ENCODE measurements around the gene LYST.

LYST gene

GRCh38 chr1:235722858-235723257 lies 143.8 kb downstream of the LYST start:
- Histone ChIP-seq H3K27ac (ENCODE audit: low read length) (no peak overlapping the region), H3K4me1 (ENCODE audit: control insufficient read depth, insufficient read depth, low read length) (no peaks in the 10 kb centered on the region), H3K9me3 (ENCODE audit: control insufficient read depth, insufficient read depth, low read length) (no peaks in the 10 kb centered on the region), H3K4me3 (ENCODE audit: low read length) (no peak overlapping the region), H3K27me3 (ENCODE audit: control insufficient read depth, insufficient read depth, low read length) (no peaks in the 10 kb centered on the region), H3K36me3 (ENCODE audit: control insufficient read depth, insufficient read depth, low read length) (no peaks in the 10 kb centered on the region)
- WGBS (ENCODE audit: insufficient coverage, insufficient read length), result 100% methylated on average over 1 of the region's 2 CpGs
- no peak for DNase-seq (ENCODE audit: low read depth, low spot score)

DNA sequence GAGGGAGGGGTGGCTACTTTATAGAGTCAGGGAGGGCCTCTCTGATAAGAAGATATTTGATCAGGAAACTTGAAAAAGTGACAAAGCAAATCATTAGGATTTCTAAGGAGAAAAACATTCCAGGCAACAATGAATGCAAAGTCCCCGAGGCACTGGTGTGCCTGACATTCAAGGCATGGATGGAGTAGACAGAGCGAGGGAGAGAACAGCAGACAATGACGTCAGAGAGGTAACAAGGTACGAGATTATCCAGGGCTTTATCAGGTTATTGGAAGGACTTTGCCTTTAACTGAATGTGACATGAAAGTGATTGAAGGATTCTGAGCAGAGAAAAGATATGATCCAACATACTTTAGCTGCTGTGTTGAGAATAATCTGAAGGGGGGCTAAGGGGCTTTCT lies 144.7 kb downstream of the LYST start:
- Histone ChIP-seq H3K9me3 (ENCODE audit: control insufficient read depth, insufficient read depth, low read length) (no peaks in the 10 kb centered on the region), H3K27ac (ENCODE audit: low read length) (no peak overlapping the region), H3K4me1 (ENCODE audit: control insufficient read depth, insufficient read depth, low read length) (no peaks in the 10 kb centered on the region), H3K4me3 (ENCODE audit: low read length) (no peak overlapping the region), H3K27me3 (ENCODE audit: control insufficient read depth, insufficient read depth, low read length) (no peaks in the 10 kb centered on the region), H3K36me3 (ENCODE audit: control insufficient read depth, insufficient read depth, low read length) (no peaks in the 10 kb centered on the region)
- WGBS (ENCODE audit: insufficient coverage, insufficient read length), result no CpG with 5 or more reads among the region's 4 CpGs
- DNase-seq (ENCODE audit: low read depth, low spot score), result no peak

- no peaks in the 10 kb centered on the region for H3K9me3 ChIP-seq (ENCODE audit: control insufficient read depth, insufficient read depth, low read length)
- no peaks in the 10 kb centered on the region for H3K27me3 ChIP-seq (ENCODE audit: control insufficient read depth, insufficient read depth, low read length)
- H3K27ac ChIP-seq (ENCODE audit: low read length), result no peak overlapping the region
- WGBS (ENCODE audit: insufficient coverage, insufficient read length), result no CpG with 5 or more reads among the region's 4 CpGs
- H3K36me3 ChIP-seq (ENCODE audit: control insufficient read depth, insufficient read depth, low read length), result no peaks in the 10 kb centered on the region
- H3K4me3 ChIP-seq (ENCODE audit: low read length), result no peak overlapping the region
- H3K4me1 ChIP-seq (ENCODE audit: control insufficient read depth, insufficient read depth, low read length), result no peaks in the 10 kb centered on the region
- DNase-seq (ENCODE audit: low read depth, low spot score), result no peak
Measured at GRCh38 chr1:235720544-235720943, 146.2 kb downstream of the LYST start.

GRCh38 chr1:235714205-235714897 lies 152.4 kb downstream of the LYST start:
- no peak for DNase-seq (ENCODE audit: low read depth, low spot score)
- WGBS (ENCODE audit: insufficient coverage, insufficient read length), result no CpG with 5 or more reads among the region's 4 CpGs
- H3K27ac ChIP-seq (ENCODE audit: low read length), result no peak overlapping the region

DNA sequence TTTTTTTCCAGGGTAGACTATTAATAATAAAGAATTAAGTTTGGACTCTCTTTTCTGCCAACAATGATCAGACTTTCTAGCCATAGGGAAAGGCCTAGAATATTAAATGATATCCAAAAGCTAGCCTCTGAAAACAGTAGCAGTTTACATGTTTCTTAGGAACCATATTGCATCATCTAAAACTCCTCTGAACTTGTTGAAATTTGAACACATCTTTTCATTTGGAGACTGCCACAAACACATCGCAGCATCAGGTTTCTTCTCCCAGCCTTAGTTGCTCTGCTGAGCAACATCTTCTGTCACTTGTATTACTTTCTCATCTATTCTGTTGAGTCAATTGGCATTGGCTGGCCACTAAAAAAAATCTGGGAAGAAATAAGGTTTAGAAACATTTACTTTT lies 153.9 kb downstream of the LYST start:
- no peaks in the 10 kb centered on the region for H3K27me3 ChIP-seq (ENCODE audit: control insufficient read depth, insufficient read depth, low read length)
- H3K4me1 ChIP-seq (ENCODE audit: control insufficient read depth, insufficient read depth, low read length), result no peaks in the 10 kb centered on the region
- H3K36me3 ChIP-seq (ENCODE audit: control insufficient read depth, insufficient read depth, low read length), result no peaks in the 10 kb centered on the region
- DNase-seq (ENCODE audit: low read depth, low spot score), result no peak
- H3K9me3 ChIP-seq (ENCODE audit: control insufficient read depth, insufficient read depth, low read length), result no peaks in the 10 kb centered on the region
- no peak overlapping the region for H3K4me3 ChIP-seq (ENCODE audit: low read length)
- WGBS (ENCODE audit: insufficient coverage, insufficient read length), result no CpG with 5 or more reads among the region's 1 CpG
- no peak overlapping the region for H3K27ac ChIP-seq (ENCODE audit: low read length)

More at GRCh38 chr1:235714205-235714897, 152.4 kb downstream of the LYST start:
- no peaks in the 10 kb centered on the region for H3K9me3 ChIP-seq (ENCODE audit: control insufficient read depth, insufficient read depth, low read length)
- no peak overlapping the region for H3K4me3 ChIP-seq (ENCODE audit: low read length)
- H3K36me3 ChIP-seq (ENCODE audit: control insufficient read depth, insufficient read depth, low read length), result no peaks in the 10 kb centered on the region
- H3K4me1 ChIP-seq (ENCODE audit: control insufficient read depth, insufficient read depth, low read length), result no peaks in the 10 kb centered on the region
- no peaks in the 10 kb centered on the region for H3K27me3 ChIP-seq (ENCODE audit: control insufficient read depth, insufficient read depth, low read length)

DNA sequence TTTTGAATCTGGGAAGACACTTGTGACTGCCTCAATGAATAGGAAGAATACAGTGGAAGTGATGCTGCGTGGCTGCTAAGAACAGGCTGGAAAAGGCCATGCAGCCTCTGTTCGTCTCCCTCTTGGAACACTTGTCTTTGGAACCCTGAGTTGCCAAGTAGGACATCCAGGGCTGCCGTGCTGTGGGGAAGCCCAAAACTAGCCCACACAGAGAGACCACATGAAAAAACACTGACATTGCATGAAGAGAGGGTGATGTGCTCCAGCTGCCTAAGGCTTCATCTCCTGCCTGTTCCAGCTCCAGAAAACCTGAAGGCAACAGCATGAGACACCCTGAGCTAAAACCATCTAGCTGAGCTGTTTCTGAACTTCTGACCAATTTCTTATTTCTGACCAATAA lies 156.0 kb downstream of the LYST start:
- H3K27me3 ChIP-seq (ENCODE audit: control insufficient read depth, insufficient read depth, low read length), result no peaks in the 10 kb centered on the region
- H3K4me1 ChIP-seq (ENCODE audit: control insufficient read depth, insufficient read depth, low read length), result peaks cover 1% of the 10 kb centered on the region; the same call in 1 of the 2 replicates
- H3K36me3 ChIP-seq (ENCODE audit: control insufficient read depth, insufficient read depth, low read length), result no peaks in the 10 kb centered on the region
- H3K27ac ChIP-seq (ENCODE audit: low read length), result no peak overlapping the region
- no peaks in the 10 kb centered on the region for H3K9me3 ChIP-seq (ENCODE audit: control insufficient read depth, insufficient read depth, low read length)
- WGBS (ENCODE audit: insufficient coverage, insufficient read length), result no CpG with 5 or more reads among the region's 3 CpGs
- no peak overlapping the region for H3K4me3 ChIP-seq (ENCODE audit: low read length)
- no peak for DNase-seq (ENCODE audit: low read depth, low spot score)

- H3K4me3 ChIP-seq (ENCODE audit: low read length), result no peak overlapping the region
- no CpG with 5 or more reads among the region's 11 CpGs for WGBS (ENCODE audit: insufficient coverage, insufficient read length)
- H3K27ac ChIP-seq (ENCODE audit: low read length), result no peak overlapping the region
- no peaks in the 10 kb centered on the region for H3K36me3 ChIP-seq (ENCODE audit: control insufficient read depth, insufficient read depth, low read length)
- DNase-seq (ENCODE audit: low read depth, low spot score), result no peak
- H3K9me3 ChIP-seq (ENCODE audit: control insufficient read depth, insufficient read depth, low read length), result no peaks in the 10 kb centered on the region
- H3K27me3 ChIP-seq (ENCODE audit: control insufficient read depth, insufficient read depth, low read length), result no peaks in the 10 kb centered on the region
- H3K4me1 ChIP-seq (ENCODE audit: control insufficient read depth, insufficient read depth, low read length), result peaks cover 1% of the 10 kb centered on the region; the same call in 1 of the 2 replicates
Measured at GRCh38 chr1:235709018-235709417, 157.7 kb downstream of the LYST start.

DNA sequence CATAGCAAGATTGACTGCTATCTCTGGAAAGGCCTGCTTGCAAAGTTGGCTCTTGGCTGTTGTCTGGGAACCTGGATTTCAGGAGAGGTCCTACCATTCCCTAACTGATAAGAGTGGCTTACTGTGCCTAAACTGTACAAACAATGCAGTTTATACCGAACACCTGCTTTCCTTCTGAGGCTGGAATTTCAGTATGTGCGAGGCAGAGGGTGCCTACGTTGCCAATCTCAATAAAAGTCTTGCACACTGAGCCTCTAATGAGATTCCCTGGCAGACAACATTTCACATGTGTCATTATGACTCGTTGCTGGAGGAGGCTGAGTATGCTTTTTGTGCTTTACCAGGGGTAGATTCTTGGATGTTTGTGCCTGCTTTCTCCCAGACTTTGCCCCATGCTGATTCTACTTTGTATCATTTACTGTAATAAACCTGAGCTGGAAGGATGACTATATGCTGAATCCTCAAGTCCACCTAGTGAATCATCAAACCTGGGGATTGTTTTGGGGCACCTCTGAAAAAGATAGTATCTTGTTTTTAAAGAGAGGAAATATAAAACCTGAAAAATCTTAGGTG lies 158.2 kb downstream of the LYST start:
- no peak for DNase-seq (ENCODE audit: low read depth, low spot score)
- peaks cover 1% of the 10 kb centered on the region; the same call in 1 of the 2 replicates for H3K4me1 ChIP-seq (ENCODE audit: control insufficient read depth, insufficient read depth, low read length)
- no peaks in the 10 kb centered on the region for H3K36me3 ChIP-seq (ENCODE audit: control insufficient read depth, insufficient read depth, low read length)
- H3K4me3 ChIP-seq (ENCODE audit: low read length), result no peak overlapping the region
- WGBS (ENCODE audit: insufficient coverage, insufficient read length), result no CpG with 5 or more reads among the region's 4 CpGs
- no peak overlapping the region for H3K27ac ChIP-seq (ENCODE audit: low read length)
- no peaks in the 10 kb centered on the region for H3K9me3 ChIP-seq (ENCODE audit: control insufficient read depth, insufficient read depth, low read length)
- H3K27me3 ChIP-seq (ENCODE audit: control insufficient read depth, insufficient read depth, low read length), result no peaks in the 10 kb centered on the region

DNA sequence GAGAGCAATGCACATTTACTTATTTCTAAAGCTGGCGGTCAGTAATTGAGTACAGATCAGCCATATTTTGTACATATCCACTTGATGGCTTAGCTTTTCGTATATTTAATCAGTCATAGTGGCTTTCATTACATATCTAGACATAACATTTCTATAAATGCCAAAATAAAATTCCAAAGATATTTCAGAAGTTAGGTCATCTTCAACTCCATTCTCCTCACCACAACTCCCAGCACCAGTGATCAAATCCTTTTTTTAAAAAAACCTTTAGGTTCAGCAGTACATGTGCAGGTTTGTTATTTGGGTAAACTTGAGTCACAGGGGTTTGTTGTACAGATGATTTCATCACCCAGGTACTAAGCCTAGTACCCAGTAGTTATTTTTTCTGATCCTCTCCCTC lies 163.2 kb downstream of the LYST start:
- H3K27ac ChIP-seq (ENCODE audit: low read length), result no peak overlapping the region
- H3K4me1 ChIP-seq (ENCODE audit: control insufficient read depth, insufficient read depth, low read length), result peaks cover 1% of the 10 kb centered on the region; the same call in 1 of the 2 replicates
- no peaks in the 10 kb centered on the region for H3K27me3 ChIP-seq (ENCODE audit: control insufficient read depth, insufficient read depth, low read length)
- H3K36me3 ChIP-seq (ENCODE audit: control insufficient read depth, insufficient read depth, low read length), result no peaks in the 10 kb centered on the region
- no CpG with 5 or more reads among the region's 2 CpGs for WGBS (ENCODE audit: insufficient coverage, insufficient read length)
- H3K4me3 ChIP-seq (ENCODE audit: low read length), result no peak overlapping the region
- no peaks in the 10 kb centered on the region for H3K9me3 ChIP-seq (ENCODE audit: control insufficient read depth, insufficient read depth, low read length)
- no peak for DNase-seq (ENCODE audit: low read depth, low spot score)

GRCh38 chr1:235702412-235702811 lies 164.3 kb downstream of the LYST start:
- H3K4me1 ChIP-seq (ENCODE audit: control insufficient read depth, insufficient read depth, low read length), result peaks cover 1% of the 10 kb centered on the region; the same call in 1 of the 2 replicates
- no peaks in the 10 kb centered on the region for H3K36me3 ChIP-seq (ENCODE audit: control insufficient read depth, insufficient read depth, low read length)
- no peak overlapping the region for H3K27ac ChIP-seq (ENCODE audit: low read length)
- no peaks in the 10 kb centered on the region for H3K9me3 ChIP-seq (ENCODE audit: control insufficient read depth, insufficient read depth, low read length)
- no peaks in the 10 kb centered on the region for H3K27me3 ChIP-seq (ENCODE audit: control insufficient read depth, insufficient read depth, low read length)
- DNase-seq (ENCODE audit: low read depth, low spot score), result no peak
- WGBS (ENCODE audit: insufficient coverage, insufficient read length), result no CpG with 5 or more reads among the region's 9 CpGs
- H3K4me3 ChIP-seq (ENCODE audit: low read length), result no peak overlapping the region

DNA sequence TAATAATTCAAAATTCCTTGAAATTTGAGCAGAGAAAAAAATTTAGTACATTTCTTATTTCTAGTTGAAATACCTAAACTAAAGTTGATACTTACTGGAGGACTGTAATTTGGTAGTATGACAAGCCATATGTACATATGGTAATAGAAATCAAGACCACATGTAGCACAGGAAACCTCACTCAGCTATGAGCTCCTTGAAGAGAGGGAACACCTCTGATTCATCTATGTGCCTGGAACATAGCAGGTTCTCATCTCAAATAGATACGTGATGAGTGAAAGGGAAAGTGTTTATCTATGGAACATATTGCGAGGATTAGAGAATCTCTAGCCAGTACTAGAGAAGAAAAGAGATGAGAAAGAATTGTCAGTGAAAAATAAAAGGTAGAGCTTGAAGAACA lies 169.2 kb downstream of the LYST start:
- Histone ChIP-seq H3K4me1 (ENCODE audit: control insufficient read depth, insufficient read depth, low read length) (no peaks in the 10 kb centered on the region), H3K36me3 (ENCODE audit: control insufficient read depth, insufficient read depth, low read length) (no peaks in the 10 kb centered on the region), H3K9me3 (ENCODE audit: control insufficient read depth, insufficient read depth, low read length) (no peaks in the 10 kb centered on the region), H3K27ac (ENCODE audit: low read length) (no peak overlapping the region), H3K27me3 (ENCODE audit: control insufficient read depth, insufficient read depth, low read length) (no peaks in the 10 kb centered on the region), H3K4me3 (ENCODE audit: low read length) (no peak overlapping the region)
- WGBS (ENCODE audit: insufficient coverage, insufficient read length), result no CpG with 5 or more reads among the region's 2 CpGs
- no peak for DNase-seq (ENCODE audit: low read depth, low spot score)

All from iPS DF 6.9 (cell line).